Activated CD8-positive, alpha-beta memory T cell treated with anti-CD3 and anti-CD28 coated beads for 1 hour (primary cell): ENCODE results near the gene ADAMTS17.

Source experiments
- DNase-seq, 2 donors: peaks; one replicate each; pipeline ENCODE4 v3.0.0-alpha.2; 2020; ENCODE audit warnings: low read depth in 1 of 2; ENCODE audit errors: extremely low read depth in 1 of 2

The ADAMTS17 gene

DNA sequence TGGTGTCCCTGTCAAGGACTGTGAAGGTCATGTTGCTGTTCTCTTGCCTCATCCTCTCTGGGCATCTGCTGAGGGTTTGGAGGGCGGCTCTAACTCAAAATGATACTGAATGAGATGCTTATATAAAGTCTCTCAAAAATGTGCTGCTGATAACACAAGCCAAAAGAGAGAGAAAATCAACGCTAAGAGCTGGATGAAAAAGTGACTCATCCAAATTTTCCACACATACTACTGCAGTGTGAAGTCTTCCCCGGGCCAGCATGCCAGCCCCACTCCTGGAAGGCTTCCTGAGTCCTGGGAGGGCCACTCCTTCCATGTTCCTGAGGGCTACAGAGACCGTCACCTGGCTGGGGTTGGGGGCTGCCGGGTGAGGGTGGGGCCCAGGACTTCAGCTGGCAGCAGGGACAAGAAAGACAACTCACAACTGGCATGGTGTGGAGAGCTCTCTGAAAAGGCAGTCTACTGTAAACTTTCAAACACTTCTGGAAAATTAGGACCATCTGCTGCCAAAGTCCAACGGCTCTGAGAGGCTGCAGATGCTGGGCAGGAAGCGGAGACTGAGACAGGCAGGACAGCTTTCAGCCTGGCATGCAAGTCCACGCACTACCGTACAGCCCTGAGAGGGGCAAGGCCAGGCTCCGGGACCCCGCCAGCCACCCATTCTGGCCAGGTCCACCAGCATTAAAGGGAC is 200.3 kb downstream of the ADAMTS17 start:
- DNase-seq = no peak

DNA sequence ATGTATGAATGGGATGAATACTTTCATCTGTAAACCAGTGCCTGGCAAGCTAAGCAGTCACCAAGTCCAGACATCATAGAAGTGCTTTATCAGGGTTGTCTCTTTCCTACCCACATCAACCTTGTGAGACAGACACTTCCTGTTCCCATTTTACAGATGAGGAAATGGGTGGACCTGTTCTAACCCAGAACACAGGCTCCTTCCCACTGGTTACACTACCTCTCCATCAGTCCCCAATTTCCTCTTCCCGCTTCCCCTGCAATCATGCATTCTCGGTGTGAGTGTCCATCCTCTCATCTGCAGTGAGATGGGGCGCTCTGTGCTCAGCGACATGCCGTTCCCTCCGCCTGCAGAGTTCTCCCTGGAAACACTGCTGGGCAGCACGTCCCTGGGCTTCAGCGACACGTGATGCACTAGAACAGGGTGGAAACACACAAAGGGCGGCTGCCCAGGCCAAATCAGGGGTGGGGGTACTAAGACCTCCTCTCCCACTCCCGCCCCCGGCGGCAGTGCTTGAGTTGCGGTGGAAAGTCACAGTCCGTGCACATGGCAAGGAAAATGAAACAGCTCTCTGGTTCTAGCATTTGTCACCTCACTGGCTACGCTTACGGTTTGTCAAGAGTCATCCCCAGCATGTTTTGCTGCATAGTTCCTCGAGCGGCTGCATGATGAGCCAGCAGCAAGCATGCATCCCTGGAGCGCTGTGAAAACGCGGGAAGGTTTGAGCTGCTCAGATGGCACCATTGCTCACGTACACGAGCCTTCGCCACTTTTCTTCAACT is 201.1 kb downstream of the ADAMTS17 start:
- no peak for DNase-seq

DNA sequence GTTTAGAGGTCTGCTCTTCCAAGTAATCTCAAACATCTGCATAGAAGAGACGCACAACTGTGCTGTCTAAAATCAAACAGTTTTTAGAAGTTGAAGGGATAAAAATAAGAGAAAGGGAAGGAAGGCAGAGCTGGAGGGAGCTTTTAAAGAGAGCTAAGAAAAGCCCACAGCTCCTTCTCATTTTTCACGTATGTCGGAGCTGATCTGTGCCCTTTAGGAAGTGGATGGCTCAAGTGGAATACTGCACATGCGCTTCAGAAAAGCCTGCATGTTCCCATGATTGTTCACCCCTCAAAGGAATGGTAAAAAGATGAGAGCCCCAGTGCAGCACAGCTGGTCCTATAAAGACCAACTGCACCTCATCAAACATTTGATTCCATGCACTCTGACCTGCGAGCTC is 207.2 kb downstream of the ADAMTS17 start:
- no peak for DNase-seq

DNA sequence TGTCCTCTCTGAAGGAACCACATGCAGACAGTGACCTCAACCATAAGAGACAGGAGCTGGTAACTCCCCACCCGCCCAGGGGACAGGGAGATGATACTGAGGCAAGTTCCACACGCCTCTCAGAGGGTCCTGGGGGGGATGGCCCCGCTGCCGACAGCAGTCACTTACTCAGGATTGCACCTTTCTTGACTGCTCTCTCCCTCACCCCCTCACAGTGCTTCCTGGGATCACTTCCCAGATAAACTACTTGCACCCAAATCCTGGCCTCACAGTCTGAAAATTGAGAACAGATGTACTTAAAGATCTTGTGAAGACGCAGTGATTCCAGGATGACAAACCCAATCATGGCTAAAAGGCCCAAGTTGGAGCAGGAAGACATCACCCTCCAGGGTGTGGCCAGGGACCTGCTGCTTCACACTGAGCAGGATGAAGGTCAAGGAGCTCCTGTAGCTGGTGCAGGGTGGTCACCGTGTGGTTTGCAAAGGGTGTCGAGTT is 207.6 kb downstream of the ADAMTS17 start:
- DNase-seq = no peak

DNA sequence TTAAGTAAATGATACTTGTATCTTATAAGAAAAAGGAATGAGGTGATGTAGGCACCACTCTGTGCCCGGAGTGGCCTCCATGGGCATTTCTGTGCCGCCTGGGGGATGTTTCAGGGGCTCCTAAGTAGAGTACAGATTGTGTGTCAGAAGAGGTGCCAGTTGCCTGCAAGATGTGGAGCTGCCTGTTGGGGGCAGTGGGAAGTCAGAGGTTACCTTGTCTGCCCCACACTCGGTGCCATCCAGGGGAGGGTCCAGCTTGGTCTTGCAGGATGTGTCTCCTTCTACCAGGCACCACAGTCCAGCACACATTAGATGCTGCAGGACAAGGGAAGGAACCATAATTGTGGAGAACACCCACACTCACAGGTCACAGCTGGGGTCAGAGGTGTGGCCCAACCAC is 208.8 kb downstream of the ADAMTS17 start:
- DNase-seq = no peak

DNA sequence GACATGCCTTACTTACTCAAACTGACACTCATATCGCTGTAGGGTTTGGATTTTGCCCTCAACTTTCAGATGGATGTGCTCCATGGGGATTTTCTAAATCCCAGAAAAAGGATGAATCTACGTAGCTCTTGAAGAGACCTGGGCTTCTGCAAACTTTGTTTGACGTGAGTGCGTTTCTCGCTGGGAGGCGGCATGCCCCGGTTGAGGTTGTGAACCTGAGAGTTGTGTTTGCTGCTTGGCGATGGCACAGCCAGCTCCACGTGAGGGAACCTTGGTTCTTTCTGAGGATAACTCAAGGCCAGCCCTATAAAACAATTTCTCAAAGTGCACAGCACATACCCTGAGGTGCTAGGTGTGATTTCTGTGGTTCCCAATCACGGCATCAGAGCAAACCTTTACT is 209.5 kb downstream of the ADAMTS17 start:
- no peak for DNase-seq

DNA sequence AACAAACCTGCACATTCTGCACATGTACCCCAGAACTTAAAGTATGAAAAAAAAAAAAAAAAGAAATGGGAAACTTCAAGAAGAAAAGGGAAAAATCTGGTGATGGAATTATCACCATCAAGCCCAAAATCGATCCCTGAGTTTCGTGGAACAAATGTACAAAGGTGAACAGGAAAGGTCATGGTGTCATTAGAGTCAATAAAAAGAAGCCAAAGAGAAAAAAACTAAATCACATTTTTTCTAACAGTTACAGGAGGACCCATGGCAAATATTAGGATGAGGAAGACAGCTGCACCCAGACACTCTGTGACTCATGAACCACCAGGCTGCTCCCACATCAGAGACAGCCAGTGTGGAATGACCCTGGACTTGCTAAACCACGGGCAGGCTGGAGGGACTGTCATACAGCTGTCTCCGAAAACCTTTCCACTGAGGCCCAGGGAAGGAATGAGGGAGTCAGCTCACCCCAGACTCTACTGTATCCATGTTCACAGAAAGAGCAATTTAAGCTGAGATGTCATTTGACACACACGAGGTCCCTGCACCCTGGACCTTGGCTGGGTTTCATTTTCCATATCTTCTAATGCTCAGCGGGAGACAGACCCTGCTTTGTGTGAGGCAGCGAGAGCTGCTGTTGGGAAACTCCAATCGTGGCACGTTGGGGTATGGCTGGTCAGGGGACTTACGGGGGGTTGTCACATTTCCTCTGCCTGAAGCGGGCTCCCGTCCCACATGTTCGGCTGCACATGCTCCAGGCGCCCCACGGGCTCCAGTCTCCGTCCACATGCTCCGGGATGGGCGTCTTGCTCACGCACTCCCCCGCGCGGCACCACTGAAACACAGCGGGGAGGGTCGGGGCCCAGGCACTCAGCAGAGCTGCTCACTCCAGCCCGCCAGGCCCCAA is 210.2 kb downstream of the ADAMTS17 start:
- no peak for DNase-seq

DNA sequence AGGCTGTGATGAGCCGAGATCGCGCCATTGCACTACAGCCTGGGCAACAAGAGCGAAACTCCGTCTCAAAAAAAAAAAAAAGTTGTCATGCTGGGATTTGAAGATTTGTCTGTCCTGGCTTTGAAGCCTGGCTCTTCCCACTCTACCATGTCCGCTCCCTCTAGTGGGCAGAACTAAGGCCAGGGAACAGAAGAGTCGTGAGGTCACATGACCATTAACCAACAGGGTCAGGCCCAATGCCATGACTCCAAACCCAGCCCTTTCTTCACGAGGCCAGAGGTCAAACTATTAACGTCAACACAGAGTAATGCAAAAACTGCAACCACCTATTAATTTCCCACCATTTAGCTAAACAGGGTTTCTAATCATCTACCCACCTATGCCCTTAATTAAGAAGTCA is 212.1 kb downstream of the ADAMTS17 start:
- no peak for DNase-seq

DNA sequence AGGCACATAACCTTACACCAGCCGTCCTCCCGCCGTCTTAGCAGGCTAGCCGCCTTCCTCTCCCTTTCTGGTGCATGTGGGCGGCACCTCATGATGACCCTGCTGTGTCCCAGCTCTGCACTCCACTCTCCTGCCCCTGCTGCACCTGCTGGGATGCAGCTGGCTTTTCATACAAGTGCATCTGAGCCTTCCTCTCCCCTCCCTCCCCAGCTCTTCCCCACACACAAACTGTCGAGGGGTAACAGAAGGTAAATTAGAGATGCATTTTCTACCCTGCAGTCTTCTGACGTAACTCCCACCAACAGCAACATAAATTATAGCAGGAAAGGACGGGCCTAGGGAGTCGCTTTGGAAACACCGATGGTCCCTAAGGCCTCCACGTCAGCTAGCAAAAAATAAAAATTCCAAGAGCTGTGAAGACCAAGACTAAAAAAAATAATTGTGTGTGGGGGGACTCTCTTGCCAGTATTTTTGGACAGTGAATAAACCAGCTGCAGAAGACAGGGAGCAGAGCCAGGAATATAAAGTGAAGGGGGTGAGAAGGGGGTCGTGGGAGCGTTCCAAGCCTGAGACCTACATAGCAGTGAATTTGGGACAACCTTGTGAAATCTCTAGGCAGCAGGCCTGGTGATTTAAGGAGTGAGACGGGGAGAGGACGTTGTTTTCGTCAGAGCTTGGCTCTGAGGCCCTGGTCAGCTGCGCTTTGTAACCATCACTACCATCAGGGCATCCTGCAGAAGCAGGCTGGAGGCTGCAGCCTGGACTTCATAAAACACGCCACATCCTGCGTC is 216.2 kb downstream of the ADAMTS17 start:
- DNase-seq = no peak

DNA sequence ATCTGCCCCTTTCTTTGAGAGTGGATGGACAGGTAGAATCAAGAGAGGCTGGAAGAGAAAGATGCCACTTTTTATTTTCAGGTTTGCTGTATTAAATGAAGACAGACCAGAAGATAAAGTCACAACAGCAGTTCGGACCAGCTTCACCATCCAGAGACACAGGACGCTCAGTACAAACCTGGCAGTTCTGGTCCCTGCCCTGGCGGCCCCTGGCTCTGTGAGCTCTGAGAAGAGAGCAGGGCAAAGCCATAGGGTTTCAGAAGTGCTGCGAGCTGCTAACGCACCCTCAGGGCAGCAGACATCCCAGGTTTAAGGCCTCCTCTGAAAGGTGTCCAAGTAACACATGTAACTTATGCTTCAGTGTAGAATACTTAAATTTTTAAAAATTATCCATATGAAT is 216.8 kb downstream of the ADAMTS17 start:
- DNase-seq = no peak

DNA sequence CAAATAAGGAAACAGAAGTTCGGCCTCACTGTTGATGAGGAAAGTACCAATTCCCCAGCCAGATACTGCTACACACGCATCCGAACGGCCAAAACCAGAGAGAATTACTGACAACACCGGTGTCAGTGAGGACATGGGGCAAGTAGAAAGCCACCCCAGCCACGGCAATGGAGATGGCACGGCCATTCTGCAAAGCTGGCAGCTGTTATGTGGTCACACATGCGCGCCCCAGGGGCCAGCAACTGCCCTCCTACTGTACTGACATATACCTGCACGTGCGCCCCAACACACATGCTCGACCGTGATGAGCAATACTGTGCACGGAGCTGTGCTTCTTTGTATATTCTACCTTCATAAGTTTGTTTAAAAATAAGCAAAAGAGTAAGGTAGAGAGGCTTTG is 217.4 kb downstream of the ADAMTS17 start:
- no peak for DNase-seq

DNA sequence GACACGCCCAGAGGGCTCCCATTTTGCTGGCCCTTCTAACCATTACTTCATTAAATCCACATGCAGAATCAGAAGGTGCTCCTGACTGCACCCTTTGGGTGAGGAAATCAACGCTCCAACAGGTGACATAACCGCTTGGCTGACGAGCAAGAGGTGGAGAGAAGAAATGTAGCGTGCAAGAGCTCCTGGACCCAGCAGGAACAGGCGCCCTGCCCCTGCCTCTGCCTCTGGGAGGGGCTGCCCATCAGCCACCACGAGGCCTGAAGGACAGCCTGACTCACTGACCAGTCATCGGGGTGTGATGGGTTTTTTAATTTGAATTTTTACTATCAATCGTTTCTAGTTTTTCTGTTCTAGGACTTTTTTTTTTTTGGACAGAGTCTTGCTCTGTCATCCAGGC is 218.2 kb downstream of the ADAMTS17 start:
- no peak for DNase-seq

DNA sequence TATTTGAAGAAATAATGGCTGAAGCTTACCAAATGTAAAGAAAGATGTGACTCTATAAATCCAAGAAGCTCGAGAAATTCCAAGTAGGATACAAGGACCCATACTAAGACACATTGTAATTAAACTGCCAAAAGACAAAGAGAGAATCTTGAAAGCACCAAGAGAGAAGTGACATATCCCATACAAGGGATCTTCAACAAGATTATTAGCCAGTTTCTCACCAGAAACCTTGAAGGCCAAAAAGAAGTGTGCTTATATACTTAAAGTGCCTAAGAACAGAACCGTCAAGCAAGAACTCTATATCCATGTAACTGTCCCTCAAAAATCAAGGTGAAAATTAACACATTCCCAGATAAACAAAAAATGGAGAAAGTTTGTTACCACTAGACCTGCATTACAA is 220.5 kb downstream of the ADAMTS17 start:
- no peak for DNase-seq

DNA sequence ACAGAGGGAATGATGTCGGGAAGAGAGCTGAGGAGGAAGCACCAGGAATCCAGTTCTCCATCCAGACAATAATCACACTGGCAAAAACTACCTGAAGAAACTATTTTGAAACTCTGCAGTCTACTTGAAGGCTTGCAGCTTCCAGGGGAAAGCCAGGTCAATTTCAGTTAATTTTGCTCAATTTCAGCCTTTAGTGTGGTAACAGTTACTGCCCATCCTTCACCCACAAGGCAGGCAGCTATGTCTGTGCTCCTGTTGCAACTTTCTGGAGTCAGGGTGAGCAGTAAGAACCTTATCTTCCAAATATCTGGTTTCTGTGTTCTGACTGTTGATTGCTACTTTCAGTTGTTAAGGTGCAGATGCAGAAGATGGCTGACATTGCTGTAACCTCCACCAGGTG is 221.7 kb downstream of the ADAMTS17 start:
- no peak for DNase-seq

DNA sequence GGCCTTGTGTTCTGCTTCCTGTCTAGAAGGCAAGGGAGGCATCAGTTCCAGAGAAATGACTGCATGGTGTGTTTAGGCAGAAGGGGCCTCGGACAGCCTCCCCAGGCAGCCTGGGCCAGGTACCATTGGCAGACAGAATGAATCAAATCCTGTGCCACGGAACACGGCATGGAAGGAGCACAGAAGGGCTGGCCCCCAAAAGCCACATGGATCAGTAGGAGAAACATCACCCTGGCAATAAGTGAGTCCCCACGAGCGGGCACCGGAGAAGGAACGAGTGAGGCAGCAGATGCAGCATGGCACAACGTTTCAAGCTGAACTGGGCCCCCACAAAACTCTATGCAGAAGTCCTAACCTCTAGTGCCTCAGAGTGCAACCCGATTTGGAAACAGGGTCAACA is 223.2 kb downstream of the ADAMTS17 start:
- DNase-seq = no peak

DNA sequence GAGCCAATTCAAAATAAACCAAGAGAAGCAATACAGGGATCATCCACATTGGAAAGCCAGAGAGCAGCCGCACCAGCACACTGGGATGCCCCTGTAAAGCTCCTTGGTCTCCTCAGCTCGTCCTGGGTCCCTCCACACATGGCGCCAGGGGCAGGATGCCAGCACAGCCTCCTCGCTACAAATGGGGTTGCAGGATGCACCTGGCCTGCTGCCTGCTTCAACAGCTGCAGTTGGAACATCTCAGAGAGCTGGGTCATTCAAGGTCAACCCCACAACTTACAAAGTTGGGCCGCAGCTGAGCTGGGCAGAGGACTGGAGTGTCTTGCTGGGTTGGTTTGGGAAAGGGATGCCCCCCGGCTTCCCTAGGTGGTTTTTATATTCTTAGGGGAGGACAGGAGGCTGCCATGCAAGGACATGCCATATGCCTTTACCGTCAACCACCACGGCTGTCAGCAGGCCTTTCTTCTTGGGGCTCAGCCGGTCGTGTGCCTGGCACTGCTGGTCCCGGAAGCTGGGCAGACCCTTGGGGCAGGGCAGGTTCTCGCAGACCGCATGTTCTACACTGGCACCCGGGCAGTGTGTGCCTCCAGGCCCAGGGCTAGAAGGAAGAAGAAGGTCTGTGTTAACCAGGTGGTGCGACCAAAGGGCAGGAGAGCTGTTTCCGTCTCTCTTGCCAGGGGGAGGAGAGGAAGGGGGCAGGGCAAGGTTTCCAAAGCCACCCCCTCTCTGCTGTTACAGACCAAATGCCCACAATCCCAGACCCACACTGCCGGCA is 225.2 kb downstream of the ADAMTS17 start:
- no peak for DNase-seq

DNA sequence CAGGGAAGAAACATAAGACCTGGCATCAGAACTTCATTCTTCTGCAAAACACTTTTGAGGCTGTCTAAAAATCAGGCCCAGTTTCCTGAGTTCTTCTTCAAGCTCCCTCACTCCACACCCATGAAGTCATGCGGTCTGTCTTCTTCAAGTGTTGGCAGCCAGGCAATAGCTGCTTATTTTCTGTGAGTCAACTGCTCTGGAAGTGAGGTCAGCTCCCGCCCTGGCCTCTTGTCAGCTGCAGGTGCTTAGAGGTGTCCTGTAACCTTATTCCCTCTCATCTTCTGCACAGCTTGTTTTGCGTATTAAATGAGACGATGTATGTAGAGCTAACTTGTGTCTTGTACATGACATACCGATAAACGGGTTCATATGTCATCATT is 226.1 kb downstream of the ADAMTS17 start:
- no peak for DNase-seq

DNA sequence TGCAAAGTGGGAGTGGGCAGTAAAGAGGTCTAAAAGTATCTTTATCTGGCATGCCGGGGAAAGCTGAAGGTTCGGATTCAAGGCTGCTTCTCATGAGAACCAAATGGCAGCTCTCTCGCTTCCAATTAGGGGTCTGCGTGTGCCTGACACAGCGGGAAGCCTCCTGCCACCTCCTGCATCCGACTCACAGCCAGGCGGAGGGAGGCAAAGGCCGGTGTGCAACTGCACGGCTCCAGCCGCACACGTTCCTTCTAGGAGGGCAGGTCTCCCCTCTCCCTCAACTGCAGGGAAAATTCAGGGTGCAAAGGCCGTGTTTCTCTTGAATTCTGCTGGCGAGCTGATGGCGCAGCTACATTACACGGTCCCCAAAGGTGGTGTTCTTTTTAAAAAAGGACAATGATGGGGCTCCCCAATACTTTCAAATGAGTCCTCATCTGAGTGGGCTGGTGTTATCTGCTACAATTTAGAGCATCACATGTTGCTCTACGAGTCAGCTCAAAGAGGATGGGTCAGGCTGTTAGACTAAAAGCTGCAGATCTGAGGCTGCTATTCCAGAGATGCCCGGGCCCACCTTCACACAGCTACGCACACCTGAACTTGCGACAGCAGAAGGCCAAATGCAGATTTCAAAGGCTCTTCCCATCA is 226.6 kb downstream of the ADAMTS17 start:
- no peak for DNase-seq

DNA sequence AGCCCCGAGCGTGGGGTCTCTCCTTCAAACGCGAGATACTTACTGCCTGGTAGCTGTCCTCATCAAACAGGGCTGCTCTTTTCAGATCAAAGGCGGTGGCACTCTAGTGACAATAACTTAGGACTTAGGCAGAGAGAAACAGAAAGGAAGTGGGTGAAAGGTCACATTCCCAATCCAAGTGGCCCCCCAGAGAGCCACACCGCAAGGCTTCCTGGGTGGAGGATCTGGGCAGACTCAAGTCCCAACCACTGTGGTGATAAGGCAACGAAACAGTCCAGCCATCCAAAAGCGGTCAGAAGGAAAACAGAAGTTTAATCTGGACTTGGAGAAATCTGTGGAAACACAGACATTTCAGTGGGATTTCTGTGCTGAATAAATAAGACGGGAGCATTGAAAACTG is 227.2 kb downstream of the ADAMTS17 start:
- no peak for DNase-seq
